22Rv1 (cell line): ENCODE measurements around the gene HEPACAM2.

Source experiments
- ZFX ChIP-seq: fragments of 450-650 bp; IDR thresholded peaks from 2 replicates; pipeline ENCODE4 v1.6.1; 2017; ENCODE audit warnings: antibody characterized with exemption, borderline replicate concordance
- TF ChIP-seq, protein P1 (sequence below): fragments of 450-650 bp; IDR thresholded peaks from 2 replicates; pipeline ENCODE4 v1.5.1; 2017; ENCODE audit warnings: mild to moderate bottlenecking

- TF ChIP-seq, protein P1, sequence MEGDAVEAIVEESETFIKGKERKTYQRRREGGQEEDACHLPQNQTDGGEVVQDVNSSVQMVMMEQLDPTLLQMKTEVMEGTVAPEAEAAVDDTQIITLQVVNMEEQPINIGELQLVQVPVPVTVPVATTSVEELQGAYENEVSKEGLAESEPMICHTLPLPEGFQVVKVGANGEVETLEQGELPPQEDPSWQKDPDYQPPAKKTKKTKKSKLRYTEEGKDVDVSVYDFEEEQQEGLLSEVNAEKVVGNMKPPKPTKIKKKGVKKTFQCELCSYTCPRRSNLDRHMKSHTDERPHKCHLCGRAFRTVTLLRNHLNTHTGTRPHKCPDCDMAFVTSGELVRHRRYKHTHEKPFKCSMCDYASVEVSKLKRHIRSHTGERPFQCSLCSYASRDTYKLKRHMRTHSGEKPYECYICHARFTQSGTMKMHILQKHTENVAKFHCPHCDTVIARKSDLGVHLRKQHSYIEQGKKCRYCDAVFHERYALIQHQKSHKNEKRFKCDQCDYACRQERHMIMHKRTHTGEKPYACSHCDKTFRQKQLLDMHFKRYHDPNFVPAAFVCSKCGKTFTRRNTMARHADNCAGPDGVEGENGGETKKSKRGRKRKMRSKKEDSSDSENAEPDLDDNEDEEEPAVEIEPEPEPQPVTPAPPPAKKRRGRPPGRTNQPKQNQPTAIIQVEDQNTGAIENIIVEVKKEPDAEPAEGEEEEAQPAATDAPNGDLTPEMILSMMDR: no peak
- TF ChIP-seq ZFX: no peak
Measured at GRCh38 chr7:93258661-93259060, 32.4 kb upstream of the HEPACAM2 start.
